Peyer's patch (tissue), 4 donors: ENCODE results near the gene F11R. TPM values are rescaled to one million over a fixed set of nuclear protein-coding genes. Genes with fewer than 3 reads are reported as not detected.
"Not testable (repeated sequence)": the region's sequence is repeated elsewhere in the genome, so short reads cannot be mapped to it uniquely, and the experiment has no call there.

ENCODE experiments used
- DNase-seq, 3 donors: peaks; one replicate each; pipeline ENCODE4 v3.0.0-alpha.2; 2017 to 2019
- H3K27ac ChIP-seq, 4 donors: fragments of 200-600 bp; sonication (generic); one replicate each; pipeline ENCODE4 v1.5.1; 2016 to 2019
- H3K27me3 ChIP-seq, 2 donors: fragments of 200-600 bp; sonication (generic); one replicate each; pipeline ENCODE4 v1.5.1; 2019
- H3K36me3 ChIP-seq, 3 donors: fragments of 200-600 bp; sonication (generic); one replicate each; pipeline ENCODE4 v1.5.1; 2016 to 2019
- H3K4me1 ChIP-seq, 4 donors: fragments of 200-600 bp; sonication (generic); one replicate each; pipeline ENCODE4 v1.5.1; 2016 to 2019
- H3K4me3 ChIP-seq, 4 donors: fragments of 200-600 bp; sonication (generic); 1 replicate in 3 of 4; 2 replicates in 1 of 4; pipeline ENCODE4 v1.5.1; 2016 to 2019; ENCODE audit warnings: mild to moderate bottlenecking in 1 of 4
- H3K9me3 ChIP-seq, 4 donors: fragments of 200-600 bp; sonication (generic); one replicate each; pipeline ENCODE4 v1.5.1; 2016 to 2019; ENCODE audit warnings: mild to moderate bottlenecking in 1 of 4
- CTCF ChIP-seq, 6 experiments: fragments of 450-650 bp in 4 of 6; fragments of 200-600 bp in 2 of 6; sonication (generic) in 1 of 6; IDR thresholded peaks; one replicate each; pipeline ENCODE4 v1.5.1; 2017 to 2019; ENCODE audit warnings: antibody characterized with exemption in 6 of 6, mild to moderate bottlenecking in 3 of 6, moderate library complexity in 1 of 6
- POLR2A ChIP-seq, 2 donors: fragments of 450-650 bp; IDR thresholded peaks; one replicate each; pipeline ENCODE4 v1.5.1; 2017; ENCODE audit warnings: antibody characterized with exemption in 2 of 2, mild to moderate bottlenecking in 2 of 2, moderate library complexity in 2 of 2
- total RNA-seq, 4 donors: library from RNA; depleted of rRNA; stranded (reverse); fragments of >200 nt; gene quantifications; one replicate each; pipeline ENCODE4 v1.1.0, GENCODE V29; 2016

The F11R gene
- total RNA-seq, 4 donors from 2014 or later = 28.9 to 138 (median 110) TPM

GRCh38 chr1:161037661-161038522, 16.9 kb upstream of the F11R start:
- Histone ChIP-seq H3K36me3 (peaks cover 0 to 36% (median 0%) of the 10 kb centered on the region in 3 donors), H3K27me3 (no peaks in the 10 kb centered on the region), H3K4me1 (peaks cover 0 to 26% (median 0%) of the 10 kb centered on the region in 4 donors), H3K9me3 (no peaks in the 10 kb centered on the region), H3K4me3 (peak overlapping the region; percentile 47 to 71 (median 66)), H3K27ac (peak overlapping the region; percentile 69 to 91 (median 81))
- TF ChIP-seq CTCF (IDR thresholded peaks at IDR 0.05) (no peak), POLR2A (IDR thresholded peaks at IDR 0.05) (no peak)
- no peak for DNase-seq

- no peak for TF ChIP-seq POLR2A (IDR thresholded peaks at IDR 0.05)
- no peak for TF ChIP-seq CTCF (IDR thresholded peaks at IDR 0.05)
- Histone ChIP-seq H3K4me3 (no peak overlapping the region), H3K27me3 (no peaks in the 10 kb centered on the region), H3K27ac (no peak overlapping the region), H3K9me3 (no peaks in the 10 kb centered on the region), H3K36me3 (no peaks in the 10 kb centered on the region), H3K4me1 (peaks cover 0 to 13% (median 0%) of the 10 kb centered on the region in 4 donors)
- no peak for DNase-seq
Observed at GRCh38 chr1:161033751-161034150, 12.8 kb upstream of the F11R start.

GRCh38 chr1:161032409-161032808, 11.5 kb upstream of the F11R start:
- Histone ChIP-seq H3K4me3 (no peak overlapping the region), H3K27ac (no peak overlapping the region), H3K27me3 (no peaks in the 10 kb centered on the region), H3K9me3 (no peaks in the 10 kb centered on the region), H3K4me1 (peaks cover 0 to 5% (median 0%) of the 10 kb centered on the region in 4 donors), H3K36me3 (no peaks in the 10 kb centered on the region)
- DNase-seq = no peak
- TF ChIP-seq POLR2A (IDR thresholded peaks at IDR 0.05) (no peak), CTCF (IDR thresholded peaks at IDR 0.05) (no peak)

- Histone ChIP-seq H3K4me3 (no peak overlapping the region), H3K9me3 (no peaks in the 10 kb centered on the region), H3K36me3 (no peaks in the 10 kb centered on the region), H3K4me1 (no peaks in the 10 kb centered on the region), H3K27ac (no peak overlapping the region), H3K27me3 (no peaks in the 10 kb centered on the region)
- DNase-seq = no peak
- TF ChIP-seq POLR2A (IDR thresholded peaks at IDR 0.05) (no peak), CTCF (IDR thresholded peaks at IDR 0.05) (no peak)
Observed at GRCh38 chr1:161031874-161032273, 10.9 kb upstream of the F11R start.

- not testable (repeated sequence) for H3K4me3 ChIP-seq, H3K27ac ChIP-seq, H3K4me1 ChIP-seq, DNase-seq, H3K36me3 ChIP-seq, H3K27me3 ChIP-seq, H3K9me3 ChIP-seq
Observed at GRCh38 chr1:161029466-161029865, 8.5 kb upstream of the F11R start.

GRCh38 chr1:161026954-161027353, 6.0 kb upstream of the F11R start:
- not testable (repeated sequence) for DNase-seq, H3K27me3 ChIP-seq, H3K36me3 ChIP-seq, H3K4me3 ChIP-seq, H3K4me1 ChIP-seq, H3K27ac ChIP-seq, H3K9me3 ChIP-seq

GRCh38 chr1:161022432-161022831, 1.5 kb upstream of the F11R start:
- not testable (repeated sequence) for H3K4me3 ChIP-seq, DNase-seq, H3K9me3 ChIP-seq, H3K36me3 ChIP-seq, H3K27ac ChIP-seq, H3K27me3 ChIP-seq
- H3K4me1 ChIP-seq = peaks cover 0 to 23% (median 3%) of the 10 kb centered on the region in 4 donors
